Measurements from ENCODE around the gene SELENOI. TPM values are rescaled to one million over a fixed set of nuclear protein-coding genes. Genes with fewer than 3 reads are reported as not detected.
A peak's percentile ranks its signal among the peaks of the same experiment; 100 is the strongest.

Gene SELENOI
- polyA plus RNA-seq, 1 donor (not counting 4 experiments of a cell fraction or from before 2014, with no cell fraction given) = 38.1 TPM

- Histone ChIP-seq H3K4me1 (ENCODE audit: control insufficient read depth, extremely low read depth, insufficient read depth, low read length) (peaks cover 22% of the 10 kb centered on the region), H3K27ac (ENCODE audit: control insufficient read depth, insufficient read depth, low read length) (peak within 1 kb of the TSS; percentile 98), H4K20me1 (ENCODE audit: control insufficient read depth, extremely low read depth, insufficient read depth, low read length) (peaks cover 2% of the 10 kb centered on the region), H3K4me3 (ENCODE audit: control insufficient read depth in 2 of 3, extremely low read depth in 1 of 3, insufficient read depth in 2 of 3, low read depth in 1 of 3, low read length in 3 of 3) (peak within 1 kb of the TSS; percentile 81 to 91 (median 87)), H3K4me2 (ENCODE audit: control insufficient read depth, extremely low read depth, insufficient read depth, low read depth, low read length) (peak within 1 kb of the TSS; percentile 97), H3K36me3 (ENCODE audit: control insufficient read depth in 2 of 2, extremely low read depth in 1 of 2, insufficient read depth in 2 of 2, low read length in 2 of 2) (no peaks in the 10 kb centered on the region), H3K9me1 (ENCODE audit: control insufficient read depth, extremely low read depth, insufficient read depth, low read length) (no peaks in the 10 kb centered on the region), H2AFZ (ENCODE audit: control insufficient read depth, low read length) (peak within 1 kb of the TSS; percentile 77), H3K9me3 (ENCODE audit: control insufficient read depth, low read depth, low read length) (peaks cover 4% of the 10 kb centered on the region), H3K9ac (ENCODE audit: control insufficient read depth, extremely low read depth, insufficient read depth, low read length) (peak within 1 kb of the TSS; percentile 96), H3K27me3 (ENCODE audit: control insufficient read depth, extremely low read depth, insufficient read depth, low read length) (no peaks in the 10 kb centered on the region), H3K79me2 (ENCODE audit: control insufficient read depth, insufficient read depth, low read length) (peaks cover 61% of the 10 kb centered on the region)
- no peak for TF ChIP-seq EZH2 (IDR thresholded peaks at IDR 0.05; ENCODE audit: low read length)
- TF ChIP-seq CTCF (optimal IDR thresholded peaks at IDR 0.05 in 1 of 3, IDR thresholded peaks at IDR 0.05 in 1 of 3, conservative IDR thresholded peaks at IDR 0.05 in 1 of 3; ENCODE audit: extremely low read depth in 1 of 3, insufficient read depth in 2 of 3, low read length in 3 of 3) = no peak
- dilution Hi-C loops (cut with MboI; ENCODE audit: extremely low pct_ligation_motif_present, low sequenced_read_pairs) = no loop called here
- FAIRE-seq = no peak
- DNase-seq (ENCODE audit: low read depth, low spot score) = no peak
Measured at GRCh38 chr2:26346454-26347053, 611 bp downstream of the SELENOI start, which contains the start of gene ADGRF3. Gene ADGRF3, minus strand, starts transcription at chr2:26346789. Its CDS starts 555 bp downstream, at chr2:26346234.

DNA sequence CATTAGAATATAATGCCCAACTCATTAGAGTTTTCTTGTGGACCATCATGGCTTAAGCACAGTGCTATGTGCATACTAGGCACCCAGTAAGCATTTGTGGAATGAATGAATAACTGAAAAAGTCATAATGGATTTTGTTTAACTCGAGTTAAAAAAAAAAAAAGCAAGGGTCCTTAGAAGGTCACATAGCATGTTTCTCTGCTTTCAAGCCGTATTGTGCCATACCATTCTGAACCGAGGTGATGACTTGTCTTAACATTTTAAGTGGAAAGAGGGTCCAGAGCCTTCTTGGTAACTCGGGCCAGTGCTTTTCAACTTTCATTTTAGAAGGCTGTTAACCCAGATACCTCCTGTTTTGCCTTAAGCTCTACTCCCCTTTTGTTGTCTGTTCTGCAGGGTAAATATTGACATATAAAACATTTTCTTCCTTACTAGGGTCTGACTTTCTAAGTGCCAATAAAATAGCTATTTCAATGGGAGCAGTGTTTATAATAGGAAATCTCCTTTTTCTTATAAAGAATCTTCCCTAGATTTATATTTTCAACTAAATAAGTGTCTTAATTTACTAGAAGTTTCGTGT lies 1.4 kb downstream of the SELENOI start:
- TF ChIP-seq EZH2 (IDR thresholded peaks at IDR 0.05; ENCODE audit: low read length) (no peak), CTCF (optimal IDR thresholded peaks at IDR 0.05 in 1 of 3, IDR thresholded peaks at IDR 0.05 in 1 of 3, conservative IDR thresholded peaks at IDR 0.05 in 1 of 3; ENCODE audit: extremely low read depth in 1 of 3, insufficient read depth in 2 of 3, low read length in 3 of 3) (no peak)
- no peak for FAIRE-seq
- H3K36me3 ChIP-seq (ENCODE audit: control insufficient read depth in 2 of 2, extremely low read depth in 1 of 2, insufficient read depth in 2 of 2, low read length in 2 of 2) = no peaks in the 10 kb centered on the region
- DNase-seq (ENCODE audit: low read depth, low spot score) = no peak
- no peaks in the 10 kb centered on the region for H3K27me3 ChIP-seq (ENCODE audit: control insufficient read depth, extremely low read depth, insufficient read depth, low read length)
- H3K9me1 ChIP-seq (ENCODE audit: control insufficient read depth, extremely low read depth, insufficient read depth, low read length) = no peaks in the 10 kb centered on the region
- H3K4me3 ChIP-seq (ENCODE audit: control insufficient read depth in 2 of 3, extremely low read depth in 1 of 3, insufficient read depth in 2 of 3, low read depth in 1 of 3, low read length in 3 of 3) = peak overlapping the region; percentile 74 to 87 (median 81)
- peak overlapping the region; percentile 87 for H3K9ac ChIP-seq (ENCODE audit: control insufficient read depth, extremely low read depth, insufficient read depth, low read length)
- dilution Hi-C loops (cut with MboI; ENCODE audit: extremely low pct_ligation_motif_present, low sequenced_read_pairs) = no loop called here
- H3K27ac ChIP-seq (ENCODE audit: control insufficient read depth, insufficient read depth, low read length) = peak overlapping the region; percentile 70
- H2AFZ ChIP-seq (ENCODE audit: control insufficient read depth, low read length) = no peak overlapping the region
- H3K4me1 ChIP-seq (ENCODE audit: control insufficient read depth, extremely low read depth, insufficient read depth, low read length) = peaks cover 23% of the 10 kb centered on the region
- peaks cover 4% of the 10 kb centered on the region for H3K9me3 ChIP-seq (ENCODE audit: control insufficient read depth, low read depth, low read length)
- peaks cover 69% of the 10 kb centered on the region for H3K79me2 ChIP-seq (ENCODE audit: control insufficient read depth, insufficient read depth, low read length)
- H3K4me2 ChIP-seq (ENCODE audit: control insufficient read depth, extremely low read depth, insufficient read depth, low read depth, low read length) = peak overlapping the region; percentile 97
- peaks cover 2% of the 10 kb centered on the region for H4K20me1 ChIP-seq (ENCODE audit: control insufficient read depth, extremely low read depth, insufficient read depth, low read length)

Measured in keratinocyte (primary cell).